H9 (cell line): ENCODE data around the gene CYSTM1. TPM values are rescaled to one million over a fixed set of nuclear protein-coding genes. Genes with fewer than 3 reads are reported as not detected.

Experiments
- DNase-seq: peaks from one replicate; pipeline ENCODE4 v3.0.0-alpha.2; 2017
- H2AFZ ChIP-seq: one replicate; pipeline ENCODE4 v1.6.1; 2013; ENCODE audit warnings: mild to moderate bottlenecking, low read length, control low read depth, moderate library complexity
- H2AK5ac ChIP-seq: 2 replicates; pipeline ENCODE4 v1.6.1; 2013; ENCODE audit warnings: low read length, control low read depth, mixed read lengths; ENCODE audit not compliant: insufficient read length
- H2BK120ac ChIP-seq: one replicate; pipeline ENCODE4 v1.6.1; 2013; ENCODE audit warnings: low read depth, mild to moderate bottlenecking, low read length, control low read depth, inconsistent platforms; ENCODE audit not compliant: poor library complexity, severe bottlenecking
- H2BK12ac ChIP-seq: 2 replicates; pipeline ENCODE4 v1.6.1; 2013; ENCODE audit warnings: low read length, control low read depth, mixed read lengths, low read depth; ENCODE audit not compliant: insufficient read length
- H2BK15ac ChIP-seq: 2 replicates; pipeline ENCODE4 v1.6.1; 2013; ENCODE audit warnings: low read depth, low read length, control low read depth
- H2BK20ac ChIP-seq: one replicate; pipeline ENCODE4 v1.6.1; 2013; ENCODE audit warnings: low read depth, mild to moderate bottlenecking, low read length, control low read depth, inconsistent platforms; ENCODE audit not compliant: poor library complexity, severe bottlenecking
- H2BK5ac ChIP-seq: 2 replicates; pipeline ENCODE4 v1.6.1; 2013; ENCODE audit warnings: low read length, control low read depth, mixed read lengths; ENCODE audit not compliant: insufficient read length
- H3K14ac ChIP-seq: 2 replicates; pipeline ENCODE4 v1.6.1; 2013; ENCODE audit warnings: low read length, control low read depth; ENCODE audit not compliant: insufficient read depth
- H3K18ac ChIP-seq: 2 replicates; pipeline ENCODE4 v1.6.1; 2013; ENCODE audit warnings: low read depth, mild to moderate bottlenecking, mixed read lengths, low read length, control low read depth; ENCODE audit not compliant: insufficient read length
- H3K23ac ChIP-seq: 2 replicates; pipeline ENCODE4 v1.6.1; 2013; ENCODE audit warnings: low read length, control low read depth, mixed read lengths, low read depth; ENCODE audit not compliant: insufficient read length
- H3K23me2 ChIP-seq: 2 replicates; pipeline ENCODE4 v1.6.1; 2013; ENCODE audit warnings: low read depth, mild to moderate bottlenecking, mixed read lengths, low read length, control low read depth; ENCODE audit not compliant: insufficient read length, poor library complexity, severe bottlenecking
- H3K27ac ChIP-seq: 2 replicates; pipeline ENCODE4 v1.5.1; 2013; ENCODE audit warnings: low read length, control low read depth, mixed read lengths, low read depth; ENCODE audit not compliant: insufficient read length
- H3K27me3 ChIP-seq: 2 replicates; pipeline ENCODE4 v1.6.1; 2013; ENCODE audit warnings: low read length, control low read depth, inconsistent platforms; ENCODE audit not compliant: insufficient read depth
- H3K4ac ChIP-seq: 2 replicates; pipeline ENCODE4 v1.6.1; 2013; ENCODE audit warnings: low read depth, mild to moderate bottlenecking, control low read depth, inconsistent platforms, low read length, moderate library complexity
- H3K4me1 ChIP-seq: 2 replicates; pipeline ENCODE4 v1.6.1; 2013; ENCODE audit warnings: low read length, control low read depth, inconsistent platforms; ENCODE audit not compliant: insufficient read depth
- H3K4me2 ChIP-seq: 2 replicates; pipeline ENCODE4 v1.6.1; 2013; ENCODE audit warnings: low read length, control low read depth, mixed read lengths; ENCODE audit not compliant: insufficient read length, insufficient read depth
- H3K56ac ChIP-seq: 2 replicates; pipeline ENCODE4 v1.6.1; 2013; ENCODE audit warnings: low read depth, mild to moderate bottlenecking, mixed read lengths, low read length, control low read depth; ENCODE audit not compliant: insufficient read length
- H3K79me1 ChIP-seq: 2 replicates; pipeline ENCODE4 v1.6.1; 2013; ENCODE audit warnings: low read depth, mild to moderate bottlenecking, moderate library complexity, low read length, control low read depth, inconsistent platforms; ENCODE audit not compliant: insufficient read depth, poor library complexity, severe bottlenecking
- H3K79me2 ChIP-seq: 2 replicates; pipeline ENCODE4 v1.6.1; 2013; ENCODE audit warnings: low read length, control low read depth, inconsistent platforms; ENCODE audit not compliant: insufficient read depth
- H3K9ac ChIP-seq: 2 replicates; pipeline ENCODE4 v1.6.1; 2013; ENCODE audit warnings: low read length, control low read depth, mixed read lengths; ENCODE audit not compliant: insufficient read length; ENCODE audit errors: extremely low read depth
- H3K9me3 ChIP-seq: one replicate; pipeline ENCODE4 v1.6.1; 2013; ENCODE audit warnings: low read depth, low read length, inconsistent platforms; ENCODE audit not compliant: control insufficient read depth
- H3T11ph ChIP-seq: one replicate; pipeline ENCODE4 v1.6.1; 2013; ENCODE audit warnings: mild to moderate bottlenecking, low read length, control low read depth, inconsistent platforms
- H4K20me1 ChIP-seq: one replicate; pipeline ENCODE4 v1.6.1; 2013; ENCODE audit not compliant: control insufficient read depth, insufficient read length, insufficient read depth
- H4K5ac ChIP-seq: 2 replicates; pipeline ENCODE4 v1.6.1; 2013; ENCODE audit warnings: low read depth, mild to moderate bottlenecking, mixed read lengths, low read length, control low read depth; ENCODE audit not compliant: insufficient read length
- H4K8ac ChIP-seq: replicated peaks from 2 replicates; pipeline ENCODE4 v1.6.1; 2013; ENCODE audit warnings: low read length, control low read depth, mixed read lengths, low read depth; ENCODE audit not compliant: insufficient read length
- H4K91ac ChIP-seq: 2 replicates; pipeline ENCODE4 v1.6.1; 2013; ENCODE audit warnings: low read depth, mild to moderate bottlenecking, moderate library complexity, mixed read lengths, low read length, control low read depth; ENCODE audit not compliant: insufficient read length
- H3K27ac Mint-ChIP-seq, 3 experiments: 2 replicates in 2 of 3; 3 replicates in 1 of 3; pipeline ENCODE4 v1.8.0; 2020 to 2021; ENCODE audit warnings: mixed read lengths in 3 of 3, mild to moderate bottlenecking in 1 of 3, moderate library complexity in 1 of 3
- H3K27me3 Mint-ChIP-seq: 2 replicates; pipeline ENCODE4 v1.8.0; 2021; ENCODE audit warnings: low read depth, mild to moderate bottlenecking, moderate library complexity, mixed read lengths
- H3K36me3 Mint-ChIP-seq, 3 experiments: 2 replicates in 2 of 3; 3 replicates in 1 of 3; pipeline ENCODE4 v1.8.0; 2020 to 2021; ENCODE audit warnings: low read depth in 3 of 3, mixed read lengths in 3 of 3; ENCODE audit not compliant: insufficient read depth in 1 of 3
- H3K4me1 Mint-ChIP-seq, 2 experiments: 2 replicates each; pipeline ENCODE4 v1.8.0; 2020; ENCODE audit warnings: mixed read lengths in 2 of 2
- H3K4me3 Mint-ChIP-seq, 2 experiments: 2 replicates in 1 of 2; 3 replicates in 1 of 2; pipeline ENCODE4 v1.8.0; 2020 to 2021; ENCODE audit warnings: mild to moderate bottlenecking in 2 of 2, mixed read lengths in 2 of 2, moderate library complexity in 1 of 2
- H3K9me3 Mint-ChIP-seq, 2 experiments: 2 replicates in 1 of 2; 3 replicates in 1 of 2; pipeline ENCODE4 v1.8.0; 2020; ENCODE audit warnings: mild to moderate bottlenecking in 2 of 2, mixed read lengths in 2 of 2, moderate library complexity in 1 of 2
- CTCF ChIP-seq: fragments of 200-600 bp; sonication (generic); conservative IDR thresholded peaks from 3 replicates; pipeline ENCODE4 v1.8.0; 2021; ENCODE audit warnings: antibody characterized with exemption, mild to moderate bottlenecking
- whole genome bisulfite sequencing: extraction: QIAGEN DNeasy Blood & Tissue Kit; methylation state at CpG from one replicate; pipeline ENCODE4 v1.1.7; 2013; ENCODE audit warnings: missing lambda C conversion rate, low lambda C conversion rate, mixed read lengths; ENCODE audit not compliant: insufficient read length; ENCODE audit errors: extremely low coverage; 5-methylcytosine and 5-hydroxymethylcytosine counted together
- total RNA-seq: library from RNA; stranded (reverse); gene quantifications from 2 replicates; pipeline ENCODE4 v1.2.1, GENCODE V29; 2021

CYSTM1 gene
- total RNA-seq, 1 experiment from 2014 or later, result 20.6 TPM

GRCh38 chr5:140232731-140233130 is 57.7 kb downstream of the CYSTM1 start:
- Mint-ChIP-seq H3K27me3 (no peaks in the 10 kb centered on the region), H3K4me3 (no peak overlapping the region), H3K4me1 (no peaks in the 10 kb centered on the region), H3K9me3 (no peaks in the 10 kb centered on the region), H3K27ac (no peak overlapping the region), H3K36me3 (no peaks in the 10 kb centered on the region; a peak in 1 of 7 replicates)
- H2AFZ ChIP-seq, result no peak overlapping the region
- H3K79me2 ChIP-seq, result no peaks in the 10 kb centered on the region
- no peak overlapping the region for H3K56ac ChIP-seq
- H2BK20ac ChIP-seq, result no peak overlapping the region
- no peak overlapping the region for H3K18ac ChIP-seq
- no peak overlapping the region for H3K14ac ChIP-seq
- DNase-seq, result no peak
- H3K9ac ChIP-seq, result no peak overlapping the region
- H3K4me1 ChIP-seq, result no peaks in the 10 kb centered on the region
- no peak overlapping the region for H4K8ac ChIP-seq
- no peak overlapping the region for H3K4ac ChIP-seq
- WGBS, result no CpG with 5 or more reads among the region's 1 CpG
- H3T11ph ChIP-seq, result no peak overlapping the region
- no peak for TF ChIP-seq CTCF
- H3K79me1 ChIP-seq, result no peaks in the 10 kb centered on the region
- no peak overlapping the region for H2BK15ac ChIP-seq
- H2AK5ac ChIP-seq, result no peak overlapping the region
- H2BK120ac ChIP-seq, result no peak overlapping the region
- H3K27ac ChIP-seq, result no peak overlapping the region
- no peak overlapping the region for H4K5ac ChIP-seq
- H2BK5ac ChIP-seq, result no peak overlapping the region
- H3K23me2 ChIP-seq, result no peaks in the 10 kb centered on the region
- no peak overlapping the region for H4K91ac ChIP-seq
- no peak overlapping the region for H2BK12ac ChIP-seq
- no peaks in the 10 kb centered on the region for H3K9me3 ChIP-seq
- no peaks in the 10 kb centered on the region for H3K27me3 ChIP-seq
- no peak overlapping the region for H3K23ac ChIP-seq
- H4K20me1 ChIP-seq, result no peaks in the 10 kb centered on the region
- no peak overlapping the region for H3K4me2 ChIP-seq
